Non-pigmented ciliary epithelial cell (primary cell): ENCODE data around the gene DIRAS2.

Experiments
- DNase-seq: peaks from one replicate; pipeline ENCODE4 v3.0.0-alpha.2; 2010; ENCODE audit warnings: low read depth

Gene DIRAS2

GRCh38 chr9:90612957-90613356 is 29.7 kb downstream of the DIRAS2 start:
- DNase-seq: no peak

GRCh38 chr9:90611568-90611967 is 31.1 kb downstream of the DIRAS2 start:
- no peak for DNase-seq

GRCh38 chr9:90611121-90611520 is 31.5 kb downstream of the DIRAS2 start:
- DNase-seq: no peak

GRCh38 chr9:90607701-90608516 is 34.7 kb downstream of the DIRAS2 start:
- no peak for DNase-seq

- DNase-seq: no peak
Observed at GRCh38 chr9:90600029-90600428, 42.6 kb downstream of the DIRAS2 start.

GRCh38 chr9:90598191-90598590 is 44.4 kb downstream of the DIRAS2 start:
- DNase-seq: no peak

GRCh38 chr9:90593646-90594045 is 49.0 kb downstream of the DIRAS2 start:
- no peak for DNase-seq

GRCh38 chr9:90580576-90580975 is 62.0 kb downstream of the DIRAS2 start:
- no peak for DNase-seq

GRCh38 chr9:90579181-90579580 is 63.4 kb downstream of the DIRAS2 start:
- no peak for DNase-seq

GRCh38 chr9:90578126-90578815 is 64.4 kb downstream of the DIRAS2 start:
- DNase-seq: no peak

GRCh38 chr9:90569511-90569910 is 73.1 kb downstream of the DIRAS2 start:
- DNase-seq: no peak

GRCh38 chr9:90568667-90569066 is 74.0 kb downstream of the DIRAS2 start:
- no peak for DNase-seq

GRCh38 chr9:90562229-90562628 is 80.4 kb downstream of the DIRAS2 start:
- DNase-seq: no peak
